Esophagus muscularis mucosa (tissue), 4 donors: ENCODE data around the gene CNBD2.

Experiments used
- EP300 ChIP-seq: sonication (generic); formaldehyde crosslinking; IDR thresholded peaks from one replicate; pipeline ENCODE4 v1.6.1; 2017; ENCODE audit warnings: antibody characterized with exemption
- POLR2A ChIP-seq: fragments of 450-650 bp; IDR thresholded peaks from one replicate; pipeline ENCODE4 v1.6.1; 2017; ENCODE audit warnings: antibody characterized with exemption, moderate library complexity, mild to moderate bottlenecking, low read depth
- POLR2AphosphoS5 ChIP-seq, 2 donors: sonication (generic); formaldehyde crosslinking; IDR thresholded peaks; one replicate each; pipeline ENCODE4 v1.6.1; 2017; ENCODE audit warnings: antibody characterized with exemption in 2 of 2
- TF ChIP-seq, protein P1 (sequence below), 3 experiments: fragments of 200-600 bp in 2 of 3; fragments of 450-650 bp in 1 of 3; sonication (generic) in 2 of 3; IDR thresholded peaks; one replicate each; pipeline ENCODE4 v1.5.1; 2017 to 2019; ENCODE audit warnings: antibody characterized with exemption in 3 of 3, mild to moderate bottlenecking in 2 of 3, moderate library complexity in 1 of 3

DNA sequence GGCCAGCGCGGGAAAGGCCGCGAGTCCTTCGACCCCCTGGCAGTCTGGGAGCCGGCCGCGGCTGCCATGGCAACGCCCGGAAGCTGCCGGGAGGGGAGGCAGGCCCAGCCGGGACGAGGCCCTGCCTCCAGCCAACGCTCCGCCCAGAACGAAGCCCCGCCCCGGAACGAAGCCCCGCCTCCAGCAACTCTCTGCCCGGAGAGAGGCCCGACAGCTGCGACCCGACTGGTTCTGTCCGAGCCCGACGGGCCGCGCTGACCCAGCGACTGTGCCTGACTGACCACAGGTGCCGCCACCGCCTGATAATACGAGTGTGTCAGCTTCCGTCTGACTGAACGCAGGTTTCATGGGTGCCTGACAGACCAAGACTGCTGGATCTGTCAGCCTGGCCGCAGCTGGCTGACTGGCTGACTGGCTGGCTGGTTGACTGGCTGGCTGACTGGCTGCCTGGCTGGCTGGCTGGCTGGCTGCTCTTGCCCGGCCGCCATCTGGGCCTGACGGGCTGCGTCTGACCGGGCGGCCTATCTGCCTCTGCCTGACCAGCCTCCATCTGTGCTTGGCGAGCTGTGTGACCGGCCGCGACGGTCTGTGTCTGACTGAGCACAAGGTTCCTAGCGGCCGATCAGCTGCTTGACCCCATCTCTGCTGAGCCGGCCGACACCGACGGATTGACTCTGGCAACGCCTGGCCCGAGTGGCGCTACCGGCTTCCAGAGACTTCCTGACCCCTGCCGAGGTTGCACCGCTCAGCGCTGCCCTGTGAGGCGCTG, 96.5 kb downstream of the CNBD2 start:
- TF ChIP-seq, protein P1, sequence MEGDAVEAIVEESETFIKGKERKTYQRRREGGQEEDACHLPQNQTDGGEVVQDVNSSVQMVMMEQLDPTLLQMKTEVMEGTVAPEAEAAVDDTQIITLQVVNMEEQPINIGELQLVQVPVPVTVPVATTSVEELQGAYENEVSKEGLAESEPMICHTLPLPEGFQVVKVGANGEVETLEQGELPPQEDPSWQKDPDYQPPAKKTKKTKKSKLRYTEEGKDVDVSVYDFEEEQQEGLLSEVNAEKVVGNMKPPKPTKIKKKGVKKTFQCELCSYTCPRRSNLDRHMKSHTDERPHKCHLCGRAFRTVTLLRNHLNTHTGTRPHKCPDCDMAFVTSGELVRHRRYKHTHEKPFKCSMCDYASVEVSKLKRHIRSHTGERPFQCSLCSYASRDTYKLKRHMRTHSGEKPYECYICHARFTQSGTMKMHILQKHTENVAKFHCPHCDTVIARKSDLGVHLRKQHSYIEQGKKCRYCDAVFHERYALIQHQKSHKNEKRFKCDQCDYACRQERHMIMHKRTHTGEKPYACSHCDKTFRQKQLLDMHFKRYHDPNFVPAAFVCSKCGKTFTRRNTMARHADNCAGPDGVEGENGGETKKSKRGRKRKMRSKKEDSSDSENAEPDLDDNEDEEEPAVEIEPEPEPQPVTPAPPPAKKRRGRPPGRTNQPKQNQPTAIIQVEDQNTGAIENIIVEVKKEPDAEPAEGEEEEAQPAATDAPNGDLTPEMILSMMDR (IDR thresholded peaks at IDR 0.05): no peak
- TF ChIP-seq POLR2AphosphoS5 (IDR thresholded peaks at IDR 0.05) (peak; percentile 87 to 89), POLR2A (no peak), EP300 (no peak)
